RCC 7860 (cell line): Measurements from ENCODE around the gene C20orf204.

Source experiments
- DNase-seq: peaks from one replicate; pipeline ENCODE4 v3.0.0-alpha.2; 2015; ENCODE audit warnings: low spot score
- FAIRE-seq: peaks from 2 replicates; lab custom pipeline; 2012; peaks lifted over from hg19 to GRCh38; lab: Jason Lieb, UNC

The C20orf204 gene

DNA sequence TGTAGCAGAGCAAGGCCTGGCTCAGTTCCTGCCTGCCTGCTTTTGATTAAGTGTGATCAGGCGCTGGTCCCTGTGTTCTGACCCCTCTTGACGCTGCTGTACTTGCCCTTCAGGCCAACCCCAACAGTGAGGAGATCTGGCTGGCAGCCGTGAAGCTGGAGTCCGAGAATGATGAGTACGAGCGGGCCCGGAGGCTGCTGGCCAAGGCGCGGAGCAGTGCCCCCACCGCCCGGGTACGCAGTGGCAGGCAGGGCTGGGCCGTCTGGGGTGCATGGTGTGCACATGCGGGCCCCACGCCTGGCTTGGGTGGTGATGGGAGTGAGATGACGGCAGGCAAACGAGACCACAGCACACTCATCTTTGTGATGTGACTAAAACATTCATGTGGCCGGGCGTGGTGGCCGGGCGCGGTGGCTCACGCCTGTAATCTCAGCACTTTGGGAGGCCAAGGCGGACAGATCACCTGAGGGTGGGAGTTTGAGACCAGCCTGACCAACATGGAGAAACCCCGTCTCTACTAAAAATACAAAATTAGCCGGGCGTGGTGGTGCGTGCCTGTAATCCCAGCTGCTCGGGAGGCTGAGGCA is 10.1 kb upstream of the C20orf204 start:
- DNase-seq (no peak), FAIRE-seq (no peak)

DNA sequence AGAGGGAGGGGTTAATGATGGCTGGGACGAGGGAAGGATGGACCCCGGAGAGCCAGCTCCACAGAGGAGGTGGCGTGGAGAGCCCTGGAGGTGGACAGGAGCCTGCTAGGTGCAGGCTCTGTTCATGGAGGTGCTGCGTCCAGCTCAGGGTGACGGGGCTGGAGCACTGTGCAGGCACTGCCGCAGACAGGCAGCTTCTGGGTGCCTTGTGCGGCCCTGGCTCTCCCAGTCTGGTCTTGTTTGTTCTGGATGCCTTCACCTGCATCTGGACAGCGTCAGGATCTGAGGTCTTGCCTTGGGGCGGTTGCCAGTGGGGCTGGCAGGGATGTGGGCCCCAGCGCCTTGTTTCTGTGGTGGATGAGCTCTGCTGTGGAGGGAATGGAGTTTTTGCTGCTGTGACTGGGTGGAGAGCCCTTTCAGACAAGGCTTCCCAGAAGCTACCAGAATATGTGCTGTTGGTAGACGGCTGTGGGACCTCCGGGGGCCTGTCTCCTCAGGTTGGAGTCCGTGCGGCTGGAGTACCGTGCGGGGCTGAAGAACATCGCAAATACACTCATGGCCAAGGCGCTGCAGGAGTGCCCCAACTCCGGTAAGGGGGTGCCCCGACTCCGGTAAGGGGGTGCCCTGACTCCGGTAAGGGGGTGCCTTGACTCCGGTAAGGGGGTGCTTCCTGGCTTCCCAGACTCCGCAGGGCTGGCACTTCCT is 7.8 kb upstream of the C20orf204 start:
- no peak for DNase-seq
- FAIRE-seq = no peak

DNA sequence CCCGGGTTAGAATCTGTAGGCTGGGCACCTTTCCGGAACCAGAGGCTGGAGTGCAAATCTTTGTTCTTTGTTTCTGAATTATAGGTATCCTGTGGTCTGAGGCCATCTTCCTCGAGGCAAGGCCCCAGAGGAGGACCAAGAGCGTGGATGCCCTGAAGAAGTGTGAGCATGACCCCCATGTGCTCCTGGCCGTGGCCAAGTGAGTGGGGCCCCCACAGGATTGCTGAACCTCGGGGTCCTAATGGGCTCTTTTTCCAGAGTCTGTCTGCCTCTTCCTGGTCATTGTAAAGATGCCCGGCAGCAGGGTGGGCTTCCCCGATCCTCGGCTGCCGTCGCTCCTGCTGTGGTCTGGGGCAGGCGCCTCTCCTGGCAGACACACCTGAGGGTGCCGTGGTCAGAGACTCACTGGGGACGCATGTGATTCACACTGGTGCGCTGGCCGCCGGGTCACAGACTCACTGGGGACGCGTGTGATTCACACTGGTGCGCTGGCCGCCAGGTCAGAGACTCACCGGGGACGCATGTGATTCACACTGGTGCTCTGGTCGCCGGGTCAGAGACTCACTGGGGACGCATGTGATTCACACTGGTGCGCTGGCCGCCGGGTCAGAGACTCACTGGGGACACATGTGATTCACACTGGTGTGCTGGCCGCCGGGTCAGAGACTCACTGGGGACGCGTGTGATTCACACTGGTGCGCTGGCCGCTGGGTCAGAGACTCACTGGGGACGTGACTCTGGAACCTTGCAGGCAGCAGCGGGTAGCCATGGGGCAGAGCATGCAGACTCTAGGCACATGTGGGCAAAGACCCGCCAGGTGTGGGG is 6.5 kb upstream of the C20orf204 start:
- DNase-seq = no peak
- no peak for FAIRE-seq

DNA sequence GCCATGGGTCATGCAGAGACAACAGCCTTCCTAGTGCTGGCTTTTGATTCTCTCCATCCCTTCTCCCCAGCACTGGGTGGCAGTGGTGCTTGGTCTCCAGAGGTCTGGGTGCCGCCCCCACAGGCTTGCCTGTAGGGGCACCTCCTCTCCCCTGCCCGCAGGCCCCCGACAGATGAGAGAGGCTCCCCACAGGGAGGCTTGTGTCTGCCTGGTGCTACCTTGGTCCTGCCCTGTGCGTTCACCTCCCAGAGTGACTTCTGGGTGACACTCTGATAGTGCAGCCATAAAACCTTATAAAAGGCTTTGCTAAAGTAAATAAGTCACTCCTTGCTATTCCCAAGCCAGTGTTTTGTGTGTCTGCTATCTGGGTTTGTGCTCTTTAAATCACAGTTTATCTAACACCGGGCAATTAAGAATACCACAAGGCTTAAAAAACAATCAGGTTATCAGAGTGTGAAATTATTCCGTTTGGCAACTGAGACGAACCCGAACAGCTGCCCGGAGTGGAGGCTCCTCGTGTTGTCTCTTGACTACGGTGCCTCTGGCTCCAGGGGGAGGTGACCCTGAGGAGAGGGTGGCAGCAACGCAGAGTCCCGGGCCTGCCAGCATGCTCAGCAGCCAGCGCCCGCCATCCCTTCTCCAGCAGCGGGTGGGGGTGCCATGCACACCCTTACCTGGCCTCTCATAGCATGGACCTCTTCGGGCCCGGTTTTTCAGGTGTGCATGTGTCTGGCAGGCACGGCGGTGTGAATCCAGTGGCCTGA is 5.4 kb upstream of the C20orf204 start:
- DNase-seq = no peak
- FAIRE-seq = no peak

DNA sequence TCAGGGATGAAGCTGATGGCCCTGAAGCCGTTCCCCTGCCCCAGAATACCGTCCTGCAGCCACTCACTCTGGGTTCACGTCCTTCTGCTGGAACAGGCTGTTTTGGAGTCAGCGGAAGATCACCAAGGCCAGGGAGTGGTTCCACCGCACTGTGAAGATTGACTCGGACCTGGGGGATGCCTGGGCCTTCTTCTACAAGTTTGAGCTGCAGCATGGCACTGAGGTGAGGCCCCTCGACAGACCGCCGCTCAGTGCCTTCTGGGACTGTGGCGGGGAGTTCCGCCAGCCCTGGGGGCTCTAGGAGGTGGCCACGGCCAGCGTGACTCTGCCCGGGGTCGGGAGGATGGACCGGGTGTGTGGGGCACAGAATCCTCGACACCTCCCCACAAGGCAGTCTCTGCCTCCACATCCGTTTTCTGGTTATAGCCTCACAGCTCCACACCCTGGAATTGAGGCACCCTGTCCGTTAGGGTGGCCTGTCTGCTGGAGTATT is 4.1 kb upstream of the C20orf204 start:
- FAIRE-seq = no peak

DNA sequence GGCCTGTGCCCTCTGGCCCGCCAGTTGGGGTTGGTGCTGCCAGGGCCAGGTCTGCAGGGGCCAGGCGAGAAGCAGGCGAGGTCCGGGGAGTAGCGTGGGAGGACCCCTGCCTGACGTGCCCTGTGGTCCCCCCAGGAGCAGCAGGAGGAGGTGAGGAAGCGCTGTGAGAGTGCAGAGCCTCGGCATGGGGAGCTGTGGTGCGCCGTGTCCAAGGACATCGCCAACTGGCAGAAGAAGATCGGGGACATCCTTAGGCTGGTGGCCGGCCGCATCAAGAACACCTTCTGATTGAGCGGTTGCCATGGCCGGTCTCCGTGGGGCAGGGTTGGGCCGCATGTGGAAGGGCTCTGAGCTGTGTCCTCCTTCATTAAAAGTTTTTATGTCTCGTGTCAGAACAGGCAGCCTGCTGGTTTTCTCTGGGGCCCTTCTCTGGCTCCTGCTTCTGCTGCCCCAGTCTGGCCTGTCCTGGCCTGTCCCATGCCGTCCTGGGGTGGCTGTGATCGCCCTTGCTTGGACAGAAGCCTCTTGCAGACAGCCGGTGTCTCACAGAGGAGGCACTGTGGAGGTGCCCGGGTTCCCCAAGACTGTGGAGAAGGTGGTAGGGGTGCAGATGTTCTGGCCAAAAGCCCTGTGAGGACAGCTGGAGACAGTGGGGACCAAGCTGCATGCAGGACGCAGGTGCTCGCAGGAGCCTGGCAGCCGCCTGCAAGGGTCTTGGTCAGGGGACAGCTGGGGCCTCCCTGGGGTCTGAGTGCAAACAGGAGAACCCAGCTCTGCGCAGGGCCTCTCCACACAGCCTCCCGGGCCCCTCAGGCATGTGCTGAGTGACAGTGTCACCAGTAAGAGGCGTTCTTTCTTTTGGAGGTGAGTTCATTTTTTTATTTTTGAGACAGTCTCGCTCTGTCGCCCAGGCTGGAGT is 3.0 kb upstream of the C20orf204 start:
- DNase-seq = no peak
- FAIRE-seq = no peak

More for the DNA sequence above, 4.1 kb upstream of the C20orf204 start:
- no peak for DNase-seq

DNA sequence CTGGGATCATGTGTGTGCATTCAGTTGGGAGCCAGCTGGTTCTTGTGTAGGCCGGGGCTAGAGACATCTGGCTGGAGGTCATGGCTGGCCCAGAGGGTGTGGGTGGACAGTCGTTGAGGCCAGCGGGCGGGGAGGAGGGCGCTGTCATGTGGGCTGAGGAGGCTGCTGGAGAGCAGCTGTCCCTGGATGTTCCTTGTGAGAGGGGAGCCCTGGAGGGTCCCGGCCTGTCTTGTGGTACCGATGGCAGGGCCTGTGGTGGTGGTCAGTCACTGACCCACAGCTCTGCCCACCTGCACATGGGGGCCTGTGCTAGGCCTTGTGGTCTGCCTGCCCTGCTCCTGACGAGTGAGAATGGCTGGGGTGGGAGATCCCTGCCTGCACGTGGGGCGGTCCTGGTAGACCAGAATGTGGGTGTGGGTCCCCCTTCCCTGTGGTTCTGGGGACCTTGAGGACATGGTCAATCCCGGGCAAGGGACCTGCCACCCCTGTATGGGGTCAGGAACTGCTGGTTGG is 1.9 kb upstream of the C20orf204 start:
- DNase-seq (no peak), FAIRE-seq (no peak)

DNA sequence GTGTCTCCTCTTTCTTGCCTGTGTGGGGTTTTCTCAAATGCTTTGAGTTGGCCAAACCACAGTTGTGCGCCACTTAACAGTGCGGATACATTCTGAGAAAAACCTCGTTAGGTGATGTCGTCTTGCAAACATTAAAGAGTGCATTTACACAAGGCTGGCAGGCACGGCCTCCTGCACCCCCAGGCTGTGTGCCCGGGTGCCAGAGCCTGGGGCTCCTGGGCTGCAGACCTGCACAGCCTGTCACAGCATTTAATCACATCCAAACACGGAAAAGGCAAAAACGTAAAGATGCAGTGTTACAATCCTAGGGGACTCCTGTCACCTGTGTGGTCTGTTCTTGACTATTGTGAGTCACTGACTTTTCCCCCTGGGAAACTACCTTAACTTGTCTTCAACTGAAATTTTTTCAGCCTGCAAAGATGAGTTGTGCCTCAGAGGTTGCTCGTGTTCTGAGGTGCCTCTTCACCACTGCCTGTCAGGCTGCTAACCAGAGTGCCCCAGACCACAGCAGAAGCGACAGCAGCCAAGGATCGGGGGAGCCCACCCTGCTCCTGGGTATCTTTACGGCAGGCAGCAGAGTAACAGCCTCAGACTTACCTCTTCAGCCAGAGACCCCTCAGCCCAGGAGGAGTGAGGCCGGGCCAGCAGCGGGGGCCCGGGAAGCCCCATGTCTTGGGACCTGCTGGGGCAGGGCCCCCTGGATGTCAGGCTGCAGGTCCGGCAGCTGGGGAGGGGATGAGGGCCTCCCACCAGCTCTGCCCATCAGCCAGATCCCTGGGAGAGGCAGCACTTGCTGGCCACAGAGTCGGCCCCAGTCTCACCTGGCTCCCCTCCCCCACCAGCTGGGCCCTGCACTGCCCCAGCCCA is 683 bp upstream of the C20orf204 start:
- FAIRE-seq (no peak), DNase-seq (no peak)

DNA sequence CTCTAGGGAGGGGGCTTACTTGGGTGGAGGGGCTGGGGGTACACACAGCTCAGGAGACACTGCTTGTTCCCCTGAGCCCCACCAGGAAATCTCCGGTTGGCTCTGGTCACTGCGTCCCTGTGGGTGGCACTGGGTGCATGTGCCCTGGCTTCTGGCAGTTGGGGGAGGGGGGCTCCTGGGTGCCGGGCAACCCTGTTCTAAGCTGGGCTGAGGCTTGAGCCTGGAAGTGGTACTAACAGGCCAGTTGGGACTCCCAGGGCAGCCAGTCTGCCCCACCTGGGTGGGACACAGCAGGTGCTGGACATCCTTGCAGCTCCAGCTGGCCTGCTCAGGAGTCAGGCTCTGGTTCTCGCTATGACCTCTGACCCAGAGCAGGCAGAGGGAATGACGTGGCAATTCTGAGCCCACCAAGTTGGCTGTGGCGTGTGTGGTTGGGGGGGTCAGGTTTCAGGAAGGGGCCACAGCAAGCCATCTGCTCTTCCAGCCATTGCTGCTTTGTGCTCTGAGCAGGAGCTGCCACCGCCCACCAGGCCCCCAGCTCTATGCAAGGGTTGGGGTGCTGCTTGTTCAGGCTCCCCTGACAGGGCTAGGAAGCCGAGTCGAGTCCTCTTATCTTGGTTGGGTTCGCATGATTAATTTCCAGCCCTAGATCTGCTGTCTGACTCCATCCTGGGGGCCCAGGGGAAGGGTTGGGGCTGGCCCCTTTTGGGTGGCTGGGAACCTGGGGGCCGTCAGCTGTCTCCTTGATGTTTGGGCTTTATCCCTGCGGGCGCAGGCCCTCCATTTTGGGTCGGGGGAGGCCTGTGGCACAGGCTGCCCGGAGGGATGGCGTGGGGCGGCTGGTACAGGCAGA is 590 bp downstream of the C20orf204 start:
- FAIRE-seq (no peak), DNase-seq (no peak)

DNA sequence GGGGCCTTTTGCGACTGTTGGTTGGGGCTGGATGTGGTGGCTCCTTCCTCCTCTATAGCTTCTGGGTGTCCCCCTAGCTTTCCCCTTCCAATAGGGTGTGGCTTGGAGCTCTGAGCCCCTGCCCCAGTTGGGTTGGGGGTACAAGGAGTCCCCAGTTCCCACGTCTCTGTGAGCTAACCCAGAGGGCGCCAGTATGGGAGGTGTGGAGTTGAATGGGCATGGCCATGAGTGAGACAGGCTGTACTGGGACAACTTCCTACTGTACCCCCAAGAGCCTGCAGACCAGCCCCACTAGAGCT is 1.2 kb downstream of the C20orf204 start:
- no peak for DNase-seq
- no peak for FAIRE-seq

DNA sequence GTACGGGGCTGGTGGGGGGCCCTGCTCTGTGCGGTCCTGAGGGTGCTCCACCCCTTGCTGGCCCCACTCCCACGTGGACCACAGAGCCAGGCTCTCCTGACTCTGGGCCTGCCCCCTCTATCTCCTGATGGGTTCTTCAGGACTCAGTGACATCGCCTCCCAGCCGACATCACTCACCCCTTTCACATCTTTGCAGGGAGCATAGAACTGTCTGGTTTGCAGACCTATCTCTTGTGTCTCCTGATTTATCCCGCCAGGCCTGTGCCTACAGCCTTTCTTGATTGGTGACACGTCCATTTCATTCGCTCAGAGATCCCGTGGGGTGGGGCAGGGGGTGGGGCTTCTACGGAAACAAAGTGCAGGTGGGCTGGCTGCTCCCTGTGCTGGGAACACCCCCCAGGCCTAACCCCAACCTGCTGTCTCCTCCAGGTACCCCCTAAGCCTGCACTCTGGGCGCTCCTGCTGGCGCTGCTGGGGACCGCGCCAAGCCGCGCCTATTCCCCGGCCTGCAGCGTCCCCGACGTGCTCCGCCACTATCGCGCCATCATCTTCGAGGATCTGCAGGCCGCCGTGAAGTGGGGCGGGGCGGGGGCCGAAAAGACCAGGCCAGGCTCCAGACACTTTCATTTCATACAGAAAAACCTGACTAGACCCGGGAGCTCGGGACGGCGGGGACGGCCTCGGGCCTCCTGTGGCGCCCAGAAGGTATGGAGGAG is 1.7 kb downstream of the C20orf204 start:
- DNase-seq (no peak), FAIRE-seq (no peak)

DNA sequence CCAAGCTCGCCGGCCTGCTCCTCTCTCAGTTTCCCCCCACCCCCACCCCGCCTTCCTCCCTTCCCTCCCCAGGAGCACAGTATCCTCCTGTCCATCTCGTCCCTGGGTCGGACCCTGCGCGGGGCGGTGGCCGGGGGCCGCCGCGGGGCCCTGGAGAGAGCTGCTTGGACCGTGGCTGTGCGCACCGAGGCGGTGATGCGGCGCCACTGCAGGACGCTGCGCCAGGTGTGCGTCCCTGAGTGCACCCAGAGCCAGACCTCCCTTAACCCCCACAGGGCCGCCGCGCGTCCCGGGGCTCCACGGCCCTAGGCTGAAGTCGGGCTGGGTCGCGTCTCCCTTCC is 2.2 kb downstream of the C20orf204 start:
- DNase-seq (no peak), FAIRE-seq (no peak)

DNA sequence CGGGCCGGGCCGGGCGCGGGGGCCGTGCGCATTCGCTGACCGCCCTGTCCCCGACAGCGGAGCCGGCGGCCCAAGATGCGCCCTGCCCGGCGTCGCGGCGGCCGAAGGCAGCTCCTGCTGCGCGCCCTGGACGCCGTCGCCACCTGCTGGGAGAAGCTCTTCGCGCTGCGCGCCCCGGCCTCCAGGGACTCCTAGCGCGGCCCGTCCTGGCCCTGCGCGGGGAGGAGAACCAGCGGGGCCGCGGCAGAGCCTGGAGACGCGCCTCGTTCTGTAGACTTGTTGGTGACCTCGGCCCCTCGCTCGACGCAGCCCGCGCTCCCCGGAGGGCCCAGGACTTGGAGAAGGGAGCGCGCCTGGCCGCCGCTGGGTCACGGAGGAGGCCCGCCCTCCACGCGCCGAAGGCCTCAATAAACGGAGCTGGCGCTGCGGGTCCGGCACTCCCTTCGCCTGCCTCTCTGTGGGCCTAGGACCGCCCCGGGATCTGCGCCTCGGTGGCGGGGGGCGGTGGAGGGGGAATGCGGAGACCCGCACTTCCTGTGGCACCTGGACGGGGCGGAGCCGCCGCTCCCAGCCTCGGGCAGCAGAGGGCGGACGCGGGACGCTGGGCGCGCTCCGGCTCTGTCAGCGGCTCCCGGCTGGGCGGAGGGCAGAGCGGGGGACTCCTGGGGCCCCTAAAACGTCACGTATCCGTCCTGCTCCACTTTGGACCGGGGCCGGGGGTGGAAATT is 2.7 kb downstream of the C20orf204 start:
- DNase-seq (peak; percentile 52), FAIRE-seq (no peak)

DNA sequence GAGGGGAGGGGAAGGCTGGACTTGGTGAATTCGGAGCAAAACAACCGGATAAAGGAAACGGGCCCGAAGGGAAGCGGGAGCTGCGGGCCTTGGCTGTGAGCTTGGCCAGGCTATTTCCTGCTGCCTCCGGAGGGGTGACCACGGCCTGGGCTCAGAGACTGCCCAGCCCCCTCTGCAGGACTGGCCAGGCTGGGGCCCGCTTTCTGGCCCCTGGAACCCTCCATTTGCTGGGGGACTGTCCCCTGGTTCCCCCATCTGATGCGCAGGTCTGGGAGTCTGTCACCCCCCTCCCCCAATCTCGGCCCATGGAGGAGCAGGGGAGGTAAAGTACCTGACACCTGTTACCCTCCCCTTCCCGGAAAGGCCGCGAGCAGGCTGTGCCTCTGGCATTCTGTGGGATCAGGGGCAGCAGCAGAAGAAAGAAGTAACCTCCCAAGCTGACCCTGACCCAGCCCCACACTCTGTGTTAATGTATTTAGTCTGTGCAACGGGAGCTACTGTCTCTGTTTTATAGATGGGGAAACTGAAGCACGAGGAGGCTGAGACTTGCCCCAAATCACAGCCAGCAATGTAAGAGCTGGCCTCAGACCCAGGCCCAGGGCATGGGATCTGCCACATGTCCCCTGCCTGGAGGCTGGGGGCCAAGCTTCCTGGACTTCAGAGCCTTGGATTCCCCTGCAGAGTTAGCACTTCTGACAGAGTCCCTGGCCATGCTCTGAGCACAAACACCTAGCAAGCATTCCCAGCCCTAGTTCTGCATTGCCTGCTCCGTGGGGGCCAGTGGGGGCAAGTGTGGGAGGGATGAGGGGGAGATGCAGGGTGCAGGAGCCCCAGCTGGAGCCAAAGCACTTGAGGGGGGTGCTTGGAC is 3.5 kb downstream of the C20orf204 start:
- no peak for DNase-seq
- FAIRE-seq = no peak

DNA sequence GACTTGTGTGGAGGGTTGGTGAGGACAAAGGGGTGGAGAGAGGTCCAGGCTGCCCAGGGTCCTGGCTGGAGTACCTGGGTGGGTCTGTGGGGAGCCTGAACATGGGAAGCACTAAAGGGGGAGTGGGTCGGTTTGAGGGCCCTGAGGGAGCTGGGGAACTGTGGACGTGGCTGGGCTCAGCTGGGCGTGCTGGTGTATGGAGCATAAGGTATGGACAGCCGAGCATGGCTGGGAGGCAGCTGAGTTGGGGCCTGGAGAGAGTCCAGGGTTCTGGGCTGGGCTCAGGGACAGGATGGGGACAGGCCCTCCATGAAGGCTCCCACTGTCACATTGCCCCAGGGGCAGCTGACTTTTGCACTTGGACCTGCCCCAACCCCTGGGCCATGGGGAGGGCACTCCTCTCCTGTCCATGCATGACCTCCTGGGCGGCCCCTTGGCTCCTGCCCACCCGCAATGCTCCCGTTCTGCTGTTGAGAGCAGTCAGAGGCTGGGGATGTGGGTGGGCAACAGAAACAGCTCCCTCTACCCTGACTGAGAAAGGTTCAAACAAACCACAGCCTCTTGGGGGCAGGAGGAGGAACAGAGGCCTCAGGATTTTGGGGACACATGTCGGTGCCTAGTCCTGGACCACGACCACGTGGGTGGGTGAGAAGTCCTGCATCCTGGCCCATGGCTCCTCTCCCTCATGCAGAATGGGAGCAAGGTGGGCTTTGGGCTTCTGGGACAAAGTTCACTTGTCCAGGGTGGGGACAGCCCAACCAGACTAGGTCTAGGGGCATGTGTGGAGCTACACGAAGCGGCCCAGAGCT is 4.5 kb downstream of the C20orf204 start:
- DNase-seq = no peak
- FAIRE-seq = no peak
